CD4-positive, alpha-beta T cell treated with Interleukin-6 for 4 hours (primary cell): Measurements from ENCODE around the gene LIMCH1.
"Not testable (repeated sequence)": the region's sequence is repeated elsewhere in the genome, so short reads cannot be mapped to it uniquely, and the experiment has no call there.

Experiments
- DNase-seq: peaks from one replicate; pipeline ENCODE4 v3.0.0-alpha.2; 2020; ENCODE audit warnings: mixed read lengths

Gene LIMCH1

GRCh38 chr4:41687971-41688370, 150.0 kb downstream of the LIMCH1 start:
- DNase-seq: no peak

- DNase-seq: peak; percentile 10
Observed at GRCh38 chr4:41692717-41693345, 154.9 kb downstream of the LIMCH1 start.

GRCh38 chr4:41693629-41694028, 155.7 kb downstream of the LIMCH1 start:
- no peak for DNase-seq

- no peak for DNase-seq
Observed at GRCh38 chr4:41696131-41696530, 158.2 kb downstream of the LIMCH1 start.

GRCh38 chr4:41696763-41697162, 158.8 kb downstream of the LIMCH1 start:
- DNase-seq: no peak

GRCh38 chr4:41701983-41702382, 164.0 kb downstream of the LIMCH1 start:
- DNase-seq: no peak

- no peak for DNase-seq
Observed at GRCh38 chr4:41702770-41703169, 164.8 kb downstream of the LIMCH1 start.

- DNase-seq: no peak
Observed at GRCh38 chr4:41703785-41704184, 165.8 kb downstream of the LIMCH1 start.

- DNase-seq: no peak
Observed at GRCh38 chr4:41709844-41710481, 172.0 kb downstream of the LIMCH1 start.

- not testable (repeated sequence) for DNase-seq
Observed at GRCh38 chr4:41711654-41712053, 173.7 kb downstream of the LIMCH1 start.

GRCh38 chr4:41712425-41712824, 174.5 kb downstream of the LIMCH1 start:
- DNase-seq: no peak

GRCh38 chr4:41713768-41714167, 175.8 kb downstream of the LIMCH1 start:
- no peak for DNase-seq

- DNase-seq: no peak
Observed at GRCh38 chr4:41714364-41715000, 176.5 kb downstream of the LIMCH1 start.

GRCh38 chr4:41715155-41715554, 177.2 kb downstream of the LIMCH1 start:
- no peak for DNase-seq

GRCh38 chr4:41718907-41719306, 180.9 kb downstream of the LIMCH1 start:
- DNase-seq: no peak

GRCh38 chr4:41719417-41719816, 181.5 kb downstream of the LIMCH1 start:
- no peak for DNase-seq

- DNase-seq: no peak
Observed at GRCh38 chr4:41722181-41722580, 184.2 kb downstream of the LIMCH1 start.

- DNase-seq: no peak
Observed at GRCh38 chr4:41723286-41723685, 185.3 kb downstream of the LIMCH1 start.

GRCh38 chr4:41725254-41725653, 187.3 kb downstream of the LIMCH1 start:
- DNase-seq: no peak

GRCh38 chr4:41727861-41728572, 190.1 kb downstream of the LIMCH1 start:
- no peak for DNase-seq

GRCh38 chr4:41728573-41728913, 190.6 kb downstream of the LIMCH1 start:
- no peak for DNase-seq

- DNase-seq: no peak
Observed at GRCh38 chr4:41731569-41732126, 193.7 kb downstream of the LIMCH1 start.

GRCh38 chr4:41734371-41734770, 196.4 kb downstream of the LIMCH1 start:
- no peak for DNase-seq
